GM21737 (cell line): Measurements from ENCODE around the gene ESR2.
"Not testable (repeated sequence)": the region's sequence is repeated elsewhere in the genome, so short reads cannot be mapped to it uniquely, and the experiment has no call there.

ENCODE experiments used
- ATAC-seq: cut with Tn5 transposase; IDR thresholded peaks from one replicate; pipeline ENCODE4 v1.9.1; 2021; ENCODE audit warnings: mild to moderate bottlenecking, moderate library complexity; ENCODE audit not compliant: unreplicated experiment

The ESR2 gene

DNA sequence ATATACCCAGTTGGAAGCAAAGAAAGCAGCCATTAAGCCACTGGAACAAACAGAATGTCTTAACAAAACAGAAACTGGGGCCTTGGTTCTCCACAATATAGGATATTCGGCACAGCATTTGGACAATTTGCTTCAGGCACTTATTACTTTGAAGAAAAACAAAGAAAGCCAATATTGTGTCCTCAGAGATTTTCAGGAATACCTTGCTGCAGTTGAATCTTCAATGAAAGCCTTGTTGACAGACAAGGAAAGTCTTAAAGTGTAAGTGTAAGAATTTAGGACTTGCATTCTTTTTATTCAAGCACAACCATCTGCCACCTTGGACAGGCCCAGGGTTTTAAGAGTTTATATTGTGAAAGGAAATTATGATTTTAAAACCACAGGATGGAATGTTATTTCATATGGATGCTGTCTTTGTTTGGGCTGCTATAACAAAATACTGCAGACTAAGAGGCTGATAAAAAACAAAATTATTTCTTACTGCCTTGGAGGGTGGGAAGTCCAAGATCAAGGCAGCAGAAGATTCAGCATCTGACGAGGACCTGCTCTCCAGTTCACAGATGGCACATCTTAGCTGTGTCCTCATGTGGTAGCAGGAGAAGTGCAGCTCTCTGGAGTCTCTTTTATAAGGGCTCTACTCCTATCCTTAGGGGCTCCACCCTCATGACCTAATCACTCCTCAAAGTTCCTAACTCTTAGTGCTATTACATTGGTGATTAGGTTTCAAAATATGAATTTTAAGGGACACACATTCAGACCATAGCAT is 244.4 kb downstream of the ESR2 start:
- no peak for ATAC-seq

DNA sequence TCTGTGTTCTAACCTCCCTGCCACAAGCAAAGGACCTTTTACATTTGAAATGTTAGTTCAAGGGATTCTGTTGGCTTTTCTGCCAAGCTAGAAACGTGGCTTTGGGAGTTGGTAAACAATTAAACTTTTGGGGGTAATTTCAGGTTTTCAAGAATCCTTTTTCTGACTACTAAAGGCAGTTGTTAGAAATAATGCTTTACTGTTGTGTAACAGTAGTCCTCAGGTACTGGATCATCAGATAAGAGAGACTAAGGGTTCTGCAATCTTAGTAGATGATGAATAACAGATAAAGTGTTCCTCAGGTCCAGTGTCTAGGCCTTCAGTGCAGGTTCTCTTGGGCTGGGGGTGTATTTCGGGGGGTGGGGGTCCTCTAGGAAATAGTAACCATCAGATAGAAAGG is 249.1 kb downstream of the ESR2 start:
- ATAC-seq: no peak

DNA sequence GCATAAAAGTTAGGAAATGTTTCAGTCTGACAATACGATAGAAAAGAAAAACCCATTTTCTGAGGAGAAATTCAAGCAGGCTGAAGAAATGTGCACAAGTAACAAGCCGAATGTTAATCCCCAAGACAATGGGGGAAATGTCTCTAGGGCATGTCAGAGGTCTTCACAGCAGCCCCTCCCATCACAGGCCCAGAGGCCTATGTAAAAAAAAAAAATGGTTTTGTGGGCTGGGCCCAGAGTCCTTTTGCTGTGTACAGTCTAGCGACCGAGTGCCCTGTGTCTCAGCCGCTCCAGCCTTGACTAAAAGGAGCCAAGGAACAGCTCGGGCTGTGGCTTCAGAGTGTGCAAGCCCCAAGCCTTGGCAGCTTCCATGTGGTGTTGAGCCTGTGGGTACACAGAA is 250.9 kb downstream of the ESR2 start:
- ATAC-seq: not testable (repeated sequence)

DNA sequence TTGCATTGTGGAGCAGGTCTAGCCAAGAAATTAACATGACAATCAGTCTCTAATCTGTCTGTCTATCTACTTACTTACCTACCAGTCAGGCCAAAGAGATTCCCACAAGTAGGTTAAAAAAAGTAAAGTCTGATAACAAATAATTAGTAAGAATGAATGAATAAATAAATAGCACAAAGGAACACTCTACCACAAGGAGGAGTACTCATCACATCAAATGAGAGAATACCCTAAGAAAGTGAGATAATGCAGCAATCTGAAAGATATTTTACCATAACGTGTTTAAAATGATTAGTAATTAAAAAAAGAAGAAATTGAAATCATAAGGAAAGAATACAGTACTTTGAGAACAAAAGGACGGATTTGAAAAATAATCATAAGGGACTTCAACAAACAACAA is 254.1 kb downstream of the ESR2 start:
- no peak for ATAC-seq

DNA sequence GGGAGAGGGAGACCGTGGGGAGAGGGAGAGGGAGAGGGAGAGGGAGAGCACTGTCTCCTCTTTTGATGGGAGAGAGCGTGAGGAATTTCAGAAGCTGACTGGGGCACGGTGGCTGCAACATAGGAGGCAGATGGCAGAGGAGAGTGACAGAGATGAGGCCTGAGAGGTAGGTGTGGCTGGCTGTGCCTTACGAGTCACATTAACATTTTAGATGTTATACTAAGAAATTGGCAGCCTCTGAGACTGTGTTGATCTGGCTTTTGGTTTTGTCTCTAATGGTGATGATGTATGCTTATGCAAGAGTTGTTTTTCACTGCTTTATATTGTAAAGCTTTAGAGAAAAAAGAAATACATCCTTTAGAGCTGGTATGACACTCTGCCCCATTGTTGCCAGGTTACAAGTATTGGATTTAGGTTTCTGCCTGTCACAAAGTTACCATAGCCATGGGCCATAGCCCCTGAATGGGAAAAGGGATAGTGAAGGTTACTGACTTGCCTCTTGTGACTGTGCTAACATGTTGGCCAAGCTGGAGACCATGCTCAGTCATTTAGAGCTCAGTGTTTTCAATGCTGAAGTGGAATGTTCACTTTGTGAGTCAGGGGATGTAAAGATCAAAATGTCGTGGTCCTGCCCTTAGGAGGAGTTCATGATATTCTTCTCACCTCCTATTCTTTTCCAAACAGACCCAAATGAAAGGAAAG is 255.2 kb downstream of the ESR2 start:
- ATAC-seq: no peak

DNA sequence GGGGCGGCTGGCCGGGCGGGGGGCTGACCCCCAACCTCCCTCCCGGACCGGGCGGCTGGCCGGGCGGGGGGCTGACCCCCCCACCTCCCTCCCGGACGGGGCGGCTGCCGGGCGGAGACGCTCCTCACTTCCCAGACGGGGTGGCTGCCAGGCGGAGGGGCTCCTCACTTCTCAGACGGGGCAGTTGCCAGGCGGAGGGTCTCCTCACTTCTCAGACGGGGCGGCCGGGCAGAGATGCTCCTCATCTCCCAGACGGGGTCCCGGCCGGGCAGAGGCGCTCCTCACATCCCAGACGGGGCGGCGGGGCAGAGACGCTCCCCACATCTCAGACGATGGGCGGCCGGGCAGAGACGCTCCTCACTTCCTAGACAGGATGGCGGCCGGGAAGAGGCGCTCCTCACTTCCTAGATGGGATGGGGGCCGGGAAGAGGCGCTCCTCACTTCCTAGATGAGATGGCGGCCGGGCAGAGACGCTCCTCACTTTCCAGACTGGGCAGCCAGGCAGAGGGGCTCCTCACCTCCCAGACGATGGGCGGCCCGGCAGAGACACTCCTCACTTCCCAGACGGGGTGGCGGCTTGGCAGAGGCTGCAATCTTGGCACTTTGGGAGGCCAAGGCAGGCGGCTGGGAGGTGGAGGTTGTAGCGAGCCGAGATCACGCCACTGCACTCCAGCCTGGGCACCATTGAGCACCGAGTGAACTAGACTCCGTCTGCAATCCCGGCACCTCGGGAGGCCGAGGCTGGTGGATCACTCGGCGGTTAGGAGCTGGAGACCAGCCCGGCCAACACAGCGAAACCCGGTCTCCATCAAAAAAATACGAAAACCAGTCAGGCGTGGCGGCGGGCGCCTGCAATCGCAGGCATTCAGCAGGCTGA is 256.1 kb downstream of the ESR2 start:
- ATAC-seq: not testable (repeated sequence)

DNA sequence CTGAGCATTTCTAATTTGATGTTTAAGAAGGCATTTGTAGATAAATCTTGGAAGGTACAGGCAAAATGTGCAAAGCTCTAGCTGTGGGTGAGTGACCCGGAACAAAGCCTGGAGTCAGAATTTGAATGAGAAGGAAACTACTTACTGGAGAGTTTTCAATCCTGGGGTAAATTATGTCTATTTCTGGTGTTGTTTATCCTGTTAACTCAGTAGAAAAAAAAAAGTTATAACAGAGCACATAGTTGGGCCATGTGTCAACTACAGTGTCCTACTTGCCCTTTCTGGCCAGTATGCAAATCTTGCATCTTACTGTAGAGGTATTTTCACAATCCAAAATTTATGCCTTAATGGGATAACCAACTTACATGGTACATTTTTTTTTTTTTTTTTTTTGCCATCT is 259.0 kb downstream of the ESR2 start:
- ATAC-seq: no peak
